H9 (cell line): ENCODE results near the gene EIF5A. TPM values are rescaled to one million over a fixed set of nuclear protein-coding genes. Genes with fewer than 3 reads are reported as not detected.

ENCODE experiments used
- DNase-seq: peaks from one replicate; pipeline ENCODE4 v3.0.0-alpha.2; 2017
- H2AFZ ChIP-seq: one replicate; pipeline ENCODE4 v1.6.1; 2013; ENCODE audit warnings: mild to moderate bottlenecking, low read length, control low read depth, moderate library complexity
- H2AK5ac ChIP-seq: 2 replicates; pipeline ENCODE4 v1.6.1; 2013; ENCODE audit warnings: low read length, control low read depth, mixed read lengths; ENCODE audit not compliant: insufficient read length
- H2BK120ac ChIP-seq: one replicate; pipeline ENCODE4 v1.6.1; 2013; ENCODE audit warnings: low read depth, mild to moderate bottlenecking, low read length, control low read depth, inconsistent platforms; ENCODE audit not compliant: poor library complexity, severe bottlenecking
- H2BK12ac ChIP-seq: 2 replicates; pipeline ENCODE4 v1.6.1; 2013; ENCODE audit warnings: low read length, control low read depth, mixed read lengths, low read depth; ENCODE audit not compliant: insufficient read length
- H2BK15ac ChIP-seq: 2 replicates; pipeline ENCODE4 v1.6.1; 2013; ENCODE audit warnings: low read depth, low read length, control low read depth
- H2BK20ac ChIP-seq: one replicate; pipeline ENCODE4 v1.6.1; 2013; ENCODE audit warnings: low read depth, mild to moderate bottlenecking, low read length, control low read depth, inconsistent platforms; ENCODE audit not compliant: poor library complexity, severe bottlenecking
- H2BK5ac ChIP-seq: 2 replicates; pipeline ENCODE4 v1.6.1; 2013; ENCODE audit warnings: low read length, control low read depth, mixed read lengths; ENCODE audit not compliant: insufficient read length
- H3K14ac ChIP-seq: 2 replicates; pipeline ENCODE4 v1.6.1; 2013; ENCODE audit warnings: low read length, control low read depth; ENCODE audit not compliant: insufficient read depth
- H3K18ac ChIP-seq: 2 replicates; pipeline ENCODE4 v1.6.1; 2013; ENCODE audit warnings: low read depth, mild to moderate bottlenecking, mixed read lengths, low read length, control low read depth; ENCODE audit not compliant: insufficient read length
- H3K23ac ChIP-seq: 2 replicates; pipeline ENCODE4 v1.6.1; 2013; ENCODE audit warnings: low read length, control low read depth, mixed read lengths, low read depth; ENCODE audit not compliant: insufficient read length
- H3K23me2 ChIP-seq: 2 replicates; pipeline ENCODE4 v1.6.1; 2013; ENCODE audit warnings: low read depth, mild to moderate bottlenecking, mixed read lengths, low read length, control low read depth; ENCODE audit not compliant: insufficient read length, poor library complexity, severe bottlenecking
- H3K27ac ChIP-seq: 2 replicates; pipeline ENCODE4 v1.5.1; 2013; ENCODE audit warnings: low read length, control low read depth, mixed read lengths, low read depth; ENCODE audit not compliant: insufficient read length
- H3K27me3 ChIP-seq: 2 replicates; pipeline ENCODE4 v1.6.1; 2013; ENCODE audit warnings: low read length, control low read depth, inconsistent platforms; ENCODE audit not compliant: insufficient read depth
- H3K4ac ChIP-seq: 2 replicates; pipeline ENCODE4 v1.6.1; 2013; ENCODE audit warnings: low read depth, mild to moderate bottlenecking, control low read depth, inconsistent platforms, low read length, moderate library complexity
- H3K4me1 ChIP-seq: 2 replicates; pipeline ENCODE4 v1.6.1; 2013; ENCODE audit warnings: low read length, control low read depth, inconsistent platforms; ENCODE audit not compliant: insufficient read depth
- H3K4me2 ChIP-seq: 2 replicates; pipeline ENCODE4 v1.6.1; 2013; ENCODE audit warnings: low read length, control low read depth, mixed read lengths; ENCODE audit not compliant: insufficient read length, insufficient read depth
- H3K56ac ChIP-seq: 2 replicates; pipeline ENCODE4 v1.6.1; 2013; ENCODE audit warnings: low read depth, mild to moderate bottlenecking, mixed read lengths, low read length, control low read depth; ENCODE audit not compliant: insufficient read length
- H3K79me1 ChIP-seq: 2 replicates; pipeline ENCODE4 v1.6.1; 2013; ENCODE audit warnings: low read depth, mild to moderate bottlenecking, moderate library complexity, low read length, control low read depth, inconsistent platforms; ENCODE audit not compliant: insufficient read depth, poor library complexity, severe bottlenecking
- H3K79me2 ChIP-seq: 2 replicates; pipeline ENCODE4 v1.6.1; 2013; ENCODE audit warnings: low read length, control low read depth, inconsistent platforms; ENCODE audit not compliant: insufficient read depth
- H3K9ac ChIP-seq: 2 replicates; pipeline ENCODE4 v1.6.1; 2013; ENCODE audit warnings: low read length, control low read depth, mixed read lengths; ENCODE audit not compliant: insufficient read length; ENCODE audit errors: extremely low read depth
- H3K9me3 ChIP-seq: one replicate; pipeline ENCODE4 v1.6.1; 2013; ENCODE audit warnings: low read depth, low read length, inconsistent platforms; ENCODE audit not compliant: control insufficient read depth
- H3T11ph ChIP-seq: one replicate; pipeline ENCODE4 v1.6.1; 2013; ENCODE audit warnings: mild to moderate bottlenecking, low read length, control low read depth, inconsistent platforms
- H4K20me1 ChIP-seq: one replicate; pipeline ENCODE4 v1.6.1; 2013; ENCODE audit not compliant: control insufficient read depth, insufficient read length, insufficient read depth
- H4K5ac ChIP-seq: 2 replicates; pipeline ENCODE4 v1.6.1; 2013; ENCODE audit warnings: low read depth, mild to moderate bottlenecking, mixed read lengths, low read length, control low read depth; ENCODE audit not compliant: insufficient read length
- H4K8ac ChIP-seq: replicated peaks from 2 replicates; pipeline ENCODE4 v1.6.1; 2013; ENCODE audit warnings: low read length, control low read depth, mixed read lengths, low read depth; ENCODE audit not compliant: insufficient read length
- H4K91ac ChIP-seq: 2 replicates; pipeline ENCODE4 v1.6.1; 2013; ENCODE audit warnings: low read depth, mild to moderate bottlenecking, moderate library complexity, mixed read lengths, low read length, control low read depth; ENCODE audit not compliant: insufficient read length
- H3K27ac Mint-ChIP-seq, 3 experiments: 2 replicates in 2 of 3; 3 replicates in 1 of 3; pipeline ENCODE4 v1.8.0; 2020 to 2021; ENCODE audit warnings: mixed read lengths in 3 of 3, mild to moderate bottlenecking in 1 of 3, moderate library complexity in 1 of 3
- H3K27me3 Mint-ChIP-seq: 2 replicates; pipeline ENCODE4 v1.8.0; 2021; ENCODE audit warnings: low read depth, mild to moderate bottlenecking, moderate library complexity, mixed read lengths
- H3K36me3 Mint-ChIP-seq, 3 experiments: 2 replicates in 2 of 3; 3 replicates in 1 of 3; pipeline ENCODE4 v1.8.0; 2020 to 2021; ENCODE audit warnings: low read depth in 3 of 3, mixed read lengths in 3 of 3; ENCODE audit not compliant: insufficient read depth in 1 of 3
- H3K4me1 Mint-ChIP-seq, 2 experiments: 2 replicates each; pipeline ENCODE4 v1.8.0; 2020; ENCODE audit warnings: mixed read lengths in 2 of 2
- H3K4me3 Mint-ChIP-seq, 2 experiments: 2 replicates in 1 of 2; 3 replicates in 1 of 2; pipeline ENCODE4 v1.8.0; 2020 to 2021; ENCODE audit warnings: mild to moderate bottlenecking in 2 of 2, mixed read lengths in 2 of 2, moderate library complexity in 1 of 2
- H3K9me3 Mint-ChIP-seq, 2 experiments: 2 replicates in 1 of 2; 3 replicates in 1 of 2; pipeline ENCODE4 v1.8.0; 2020; ENCODE audit warnings: mild to moderate bottlenecking in 2 of 2, mixed read lengths in 2 of 2, moderate library complexity in 1 of 2
- CTCF ChIP-seq: fragments of 200-600 bp; sonication (generic); conservative IDR thresholded peaks from 3 replicates; pipeline ENCODE4 v1.8.0; 2021; ENCODE audit warnings: antibody characterized with exemption, mild to moderate bottlenecking
- WGBS: extraction: QIAGEN DNeasy Blood & Tissue Kit; methylation state at CpG from one replicate; pipeline ENCODE4 v1.1.7; 2013; ENCODE audit warnings: missing lambda C conversion rate, low lambda C conversion rate, mixed read lengths; ENCODE audit not compliant: insufficient read length; ENCODE audit errors: extremely low coverage; 5-methylcytosine and 5-hydroxymethylcytosine counted together
- total RNA-seq: library from RNA; stranded (reverse); gene quantifications from 2 replicates; pipeline ENCODE4 v1.2.1, GENCODE V29; 2021

Gene EIF5A
- total RNA-seq, 1 experiment from 2014 or later: 978 TPM

- no peak overlapping the region for H3T11ph ChIP-seq
- H3K4me1 Mint-ChIP-seq: peaks cover 22 to 23% of the 10 kb centered on the region in 2 experiments
- no peak overlapping the region for H4K8ac ChIP-seq
- peaks cover 2% of the 10 kb centered on the region; the same call in 1 of the 2 replicates for H3K79me2 ChIP-seq
- peak overlapping the region; percentile 88 to 97 for H3K4me3 Mint-ChIP-seq
- H3K56ac ChIP-seq: no peak overlapping the region
- no peak overlapping the region for H2AFZ ChIP-seq
- H3K4me2 ChIP-seq: peak overlapping the region; percentile 54
- H4K5ac ChIP-seq: no peak overlapping the region
- no peak overlapping the region for H2BK5ac ChIP-seq
- no CpG with 5 or more reads among the region's 34 CpGs for WGBS
- peak overlapping the region; percentile 82 for H3K14ac ChIP-seq
- no peaks in the 10 kb centered on the region for H4K20me1 ChIP-seq
- H3K27ac ChIP-seq: no peak overlapping the region
- H3K27me3 ChIP-seq: no peaks in the 10 kb centered on the region
- peak overlapping the region; percentile 97 to 98 (median 97) for H3K27ac Mint-ChIP-seq
- H3K23me2 ChIP-seq: peaks cover 14% of the 10 kb centered on the region
- no peak overlapping the region for H2BK15ac ChIP-seq
- peak overlapping the region; percentile 33 for H3K9ac ChIP-seq
- no peak overlapping the region for H2BK20ac ChIP-seq
- H4K91ac ChIP-seq: no peak overlapping the region
- no peaks in the 10 kb centered on the region for H3K79me1 ChIP-seq
- H3K27me3 Mint-ChIP-seq: no peaks in the 10 kb centered on the region
- H3K4ac ChIP-seq: no peak overlapping the region
- H2AK5ac ChIP-seq: no peak overlapping the region
- no peak overlapping the region for H2BK12ac ChIP-seq
- H3K18ac ChIP-seq: peak overlapping the region; percentile 86
- no peak overlapping the region for H2BK120ac ChIP-seq
- H3K9me3 ChIP-seq: no peaks in the 10 kb centered on the region
- H3K23ac ChIP-seq: no peak overlapping the region
- DNase-seq: peak; percentile 96
- H3K4me1 ChIP-seq: no peaks in the 10 kb centered on the region
- H3K9me3 Mint-ChIP-seq: no peaks in the 10 kb centered on the region
- H3K36me3 Mint-ChIP-seq: peaks cover 1 to 18% (median 15%) of the 10 kb centered on the region in 3 experiments; a peak in 5 of 7 replicates
- TF ChIP-seq CTCF: no peak
Observed at GRCh38 chr17:7329997-7330637, 22.7 kb downstream of the EIF5A start.
